ENCODE results near the gene KIF11.
"Not testable (repeated sequence)": the region's sequence is repeated elsewhere in the genome, so short reads cannot be mapped to it uniquely, and the experiment has no call there.

The KIF11 gene

DNA sequence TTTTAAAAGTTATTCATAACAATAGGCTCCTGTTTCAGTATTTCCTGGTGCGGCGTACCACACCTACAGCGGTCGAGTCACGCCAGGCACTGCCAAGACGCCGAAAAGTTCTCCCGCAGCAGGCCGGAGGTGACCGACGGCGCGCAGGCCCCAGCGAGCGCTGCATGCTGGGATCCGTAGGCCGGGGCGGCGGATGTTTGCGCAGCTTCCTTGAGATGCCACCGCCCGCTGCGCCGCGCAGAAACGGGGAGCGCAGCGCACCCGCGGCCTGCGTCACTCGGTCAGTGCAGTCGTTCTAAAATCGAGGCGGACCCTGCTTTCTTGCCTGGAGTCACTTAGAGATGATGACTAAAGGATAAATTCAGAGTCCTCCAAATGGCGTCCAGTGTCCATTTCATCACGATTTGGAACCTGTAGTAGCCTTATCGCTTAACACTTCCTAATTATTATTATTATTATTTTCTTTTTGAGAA lies 1.3 kb upstream of the KIF11 start:
- peak; percentile 39 for DNase-seq

DNA sequence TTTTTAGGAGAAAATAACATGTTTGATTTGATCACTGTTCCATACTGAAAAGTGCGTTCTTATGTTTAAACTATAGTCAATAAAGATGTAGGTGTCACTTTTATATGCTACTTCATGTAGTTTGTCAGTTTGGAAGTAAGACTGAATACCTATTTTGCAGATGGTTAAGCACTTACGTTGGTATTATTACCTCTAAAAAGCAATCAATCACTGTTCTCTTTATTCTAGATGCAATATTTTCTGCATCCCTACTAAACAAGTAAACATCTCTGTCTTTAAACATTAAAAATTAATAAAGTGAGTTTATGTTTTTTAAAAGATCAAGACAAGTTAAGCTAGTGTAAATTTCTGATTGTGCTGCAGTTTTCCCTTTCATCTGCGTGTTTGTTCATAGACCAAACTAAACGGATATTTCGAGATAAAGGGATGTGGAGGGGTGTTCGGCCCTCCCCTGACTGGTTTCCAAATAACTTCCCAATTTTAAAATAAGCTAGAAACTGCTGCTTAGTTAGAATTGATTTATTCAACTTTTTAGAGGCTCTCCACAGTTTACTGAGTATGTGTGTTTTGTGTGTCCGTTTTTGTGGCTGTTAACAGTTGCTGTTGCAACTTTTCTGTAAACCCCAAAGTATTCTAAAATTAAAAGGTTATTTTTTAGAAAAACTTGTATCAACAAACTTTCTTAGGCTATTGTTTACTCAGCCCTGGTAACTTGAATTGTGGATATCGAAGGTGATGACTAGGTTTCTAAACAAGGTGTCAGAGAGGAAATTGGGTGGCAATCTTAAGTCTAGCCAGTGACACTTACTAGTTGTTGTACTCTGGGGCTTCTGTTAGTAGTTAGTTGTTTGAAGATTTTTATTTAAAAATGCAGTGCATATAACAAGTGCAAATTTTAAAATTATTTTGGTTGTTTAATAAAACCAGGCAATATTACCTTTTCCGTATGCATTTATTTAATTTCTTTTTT lies 974 bp downstream of the KIF11 start:
- no peak for DNase-seq

DNA sequence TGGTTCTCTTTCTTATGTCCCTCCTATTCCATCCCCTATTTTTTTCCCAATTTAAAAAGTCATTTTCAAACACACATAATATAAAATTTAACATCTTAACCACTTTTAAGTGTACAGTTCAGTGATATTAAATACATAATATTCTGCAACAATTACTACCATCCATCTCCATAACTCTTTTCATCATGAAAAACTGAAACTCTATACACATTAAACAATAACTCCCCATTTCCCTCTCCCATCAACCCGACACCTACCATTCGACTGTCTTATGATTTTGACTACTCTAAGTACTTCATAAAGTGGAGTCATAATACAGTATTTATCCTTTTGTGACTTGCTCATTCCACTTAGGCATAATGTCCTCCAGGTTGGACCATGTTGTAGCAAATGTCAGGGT lies 2.6 kb downstream of the KIF11 start:
- no peak for DNase-seq

DNA sequence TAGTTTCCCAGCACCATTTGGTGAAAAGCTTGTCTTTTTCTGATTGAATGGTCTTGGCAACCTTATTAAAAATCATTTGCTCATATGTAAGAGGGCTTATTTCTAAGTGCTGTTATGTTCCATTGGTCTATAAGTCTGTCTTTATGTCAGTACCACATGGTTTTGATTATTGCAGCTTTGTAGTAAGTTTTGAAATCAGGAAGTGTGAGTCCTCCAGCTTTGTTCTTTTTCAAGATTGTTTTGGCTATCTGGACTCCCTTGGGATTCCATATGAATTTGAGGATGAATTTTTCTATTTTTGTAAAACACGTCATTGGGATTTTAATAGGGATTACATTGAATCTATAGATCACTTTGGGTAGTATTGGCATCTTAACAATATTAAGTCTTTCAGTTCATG lies 5.4 kb downstream of the KIF11 start:
- no peak for DNase-seq

DNA sequence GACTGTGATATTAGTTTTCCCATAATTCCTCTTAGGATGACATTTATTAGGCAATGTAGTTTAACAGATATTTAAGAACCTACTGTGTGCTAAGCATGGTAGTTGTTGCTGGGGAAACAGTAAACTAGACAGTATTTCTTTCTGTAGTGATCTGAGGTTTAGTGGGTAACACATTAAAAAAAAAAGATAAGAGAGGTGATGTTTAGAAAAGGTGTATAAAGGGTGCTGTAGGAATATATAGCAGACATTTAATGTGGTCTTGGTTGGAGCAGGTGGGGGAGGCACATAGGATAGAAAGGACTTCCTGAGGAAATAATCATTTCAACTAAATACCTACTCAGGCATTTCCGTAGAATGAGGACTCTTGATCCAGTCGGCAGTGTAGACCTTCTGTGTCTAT lies 11.9 kb downstream of the KIF11 start:
- DNase-seq, result no peak

DNA sequence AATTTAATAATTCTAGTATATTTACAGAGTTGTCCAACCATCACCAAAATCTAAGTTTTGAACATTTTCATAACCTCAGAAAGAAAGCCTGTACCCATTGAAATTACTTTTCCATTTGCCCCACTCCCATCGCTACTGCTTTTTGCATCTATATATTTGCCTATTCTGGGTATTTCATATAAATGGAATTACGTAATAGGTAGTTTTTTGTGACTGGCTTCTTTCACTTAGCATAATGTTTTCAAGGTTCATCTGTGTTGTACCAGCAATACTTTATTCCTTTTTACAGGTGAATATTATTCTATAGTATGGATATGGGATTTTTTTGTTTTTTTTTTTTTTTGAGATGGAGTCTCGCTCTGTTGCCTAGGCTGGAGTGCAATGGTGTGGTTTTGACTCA lies 22.6 kb downstream of the KIF11 start:
- DNase-seq, result no peak

DNA sequence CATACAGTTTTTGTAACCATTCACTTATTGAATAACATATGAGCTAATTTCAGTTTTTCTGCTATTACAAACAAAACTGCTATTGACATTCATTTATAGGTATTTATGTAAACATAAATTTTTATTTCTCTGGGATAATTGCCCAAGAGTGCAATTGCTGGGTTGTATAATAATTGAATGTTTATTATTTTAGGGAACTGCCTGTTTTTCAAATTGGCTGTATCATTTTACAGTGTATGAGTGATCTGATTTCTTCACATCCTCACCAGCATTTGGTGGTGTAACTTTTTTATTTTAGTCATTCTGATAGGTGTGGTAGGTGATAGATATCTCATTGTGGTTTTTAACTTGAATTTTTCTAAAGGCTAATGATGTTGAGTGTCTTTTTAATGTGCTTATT lies 26.4 kb downstream of the KIF11 start:
- DNase-seq, result no peak

DNA sequence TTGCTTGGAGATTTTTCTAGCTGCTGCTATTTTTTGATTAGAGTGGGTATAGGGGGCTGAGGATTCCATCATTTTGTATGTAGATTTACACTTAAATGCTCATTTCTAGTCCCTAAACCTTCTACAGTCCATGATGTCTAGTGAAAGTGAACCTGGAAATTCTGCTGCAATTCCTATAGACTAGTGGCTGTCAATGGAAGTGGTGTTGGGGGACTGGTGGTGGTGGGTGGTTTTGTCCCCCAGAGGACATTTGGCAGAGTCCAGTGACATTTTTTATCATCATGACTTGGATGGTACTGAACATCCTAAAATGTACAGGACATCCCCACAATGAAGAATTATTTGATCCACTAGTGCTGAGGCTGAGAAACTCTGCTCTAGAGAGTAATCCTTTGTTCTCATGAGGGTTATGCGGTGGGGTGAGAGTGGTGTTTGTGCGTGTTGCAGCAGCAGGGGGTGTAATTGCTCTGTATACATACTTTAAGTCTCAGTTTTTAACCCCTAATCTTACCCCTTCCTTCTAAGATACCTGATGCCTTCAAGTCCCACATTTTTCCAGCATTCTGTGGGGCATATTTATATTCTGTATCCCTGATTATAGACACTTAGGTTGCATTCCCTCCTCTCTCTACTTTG lies 35.0 kb downstream of the KIF11 start:
- DNase-seq, result no peak

DNA sequence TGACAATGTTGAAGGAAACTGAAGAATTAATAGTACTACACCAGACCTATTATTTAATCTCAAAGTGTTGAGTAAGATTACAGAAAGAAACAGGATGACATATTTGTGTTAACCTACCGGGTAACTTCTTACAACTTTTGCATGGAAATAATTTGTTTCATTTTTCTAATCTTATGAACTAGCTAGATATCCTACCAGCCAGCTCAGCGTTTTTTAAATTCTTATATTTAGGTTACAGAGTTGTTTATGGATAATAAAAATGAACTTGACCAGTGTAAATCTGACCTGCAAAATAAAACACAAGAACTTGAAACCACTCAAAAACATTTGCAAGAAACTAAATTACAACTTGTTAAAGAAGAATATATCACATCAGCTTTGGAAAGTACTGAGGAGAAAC lies 37.0 kb downstream of the KIF11 start:
- DNase-seq, result no peak

DNA sequence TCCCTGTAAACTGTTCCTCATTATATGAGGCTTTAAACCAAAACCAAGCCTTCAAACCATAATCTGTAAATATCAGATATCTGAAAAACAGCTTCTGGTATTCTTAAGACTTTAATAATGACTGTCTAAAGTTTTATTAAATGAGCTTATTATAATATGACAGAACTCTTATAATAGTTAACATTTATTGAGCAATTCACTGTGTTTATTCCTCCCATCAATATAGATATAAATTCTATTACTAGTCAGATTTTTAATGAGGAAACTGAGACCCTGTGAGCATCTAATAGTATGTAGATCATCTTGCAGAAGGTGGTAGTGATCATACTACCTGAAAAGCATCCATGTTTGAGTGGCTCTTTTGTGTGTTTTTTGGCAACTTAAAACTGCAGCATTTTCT lies 45.1 kb downstream of the KIF11 start:
- no peak for DNase-seq

DNA sequence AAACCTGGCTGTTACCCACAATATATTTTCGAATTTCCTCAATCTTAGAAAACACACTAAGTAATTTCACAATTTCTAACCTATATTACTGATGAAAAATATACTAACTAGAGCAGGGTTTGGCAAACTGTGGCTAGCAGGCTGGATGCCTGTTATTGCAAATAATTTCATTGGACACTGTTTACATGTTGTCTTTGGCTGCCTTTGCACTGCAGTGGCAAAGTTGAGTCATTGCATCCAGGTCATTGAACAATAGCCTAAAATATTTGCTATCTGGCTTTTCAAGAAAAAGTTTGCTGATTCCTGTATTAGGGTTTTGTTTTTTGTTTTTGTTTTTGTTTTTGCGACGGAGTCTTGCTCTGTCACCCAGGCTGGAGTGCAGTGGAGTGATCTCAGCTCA lies 47.2 kb downstream of the KIF11 start:
- no peak for DNase-seq

DNA sequence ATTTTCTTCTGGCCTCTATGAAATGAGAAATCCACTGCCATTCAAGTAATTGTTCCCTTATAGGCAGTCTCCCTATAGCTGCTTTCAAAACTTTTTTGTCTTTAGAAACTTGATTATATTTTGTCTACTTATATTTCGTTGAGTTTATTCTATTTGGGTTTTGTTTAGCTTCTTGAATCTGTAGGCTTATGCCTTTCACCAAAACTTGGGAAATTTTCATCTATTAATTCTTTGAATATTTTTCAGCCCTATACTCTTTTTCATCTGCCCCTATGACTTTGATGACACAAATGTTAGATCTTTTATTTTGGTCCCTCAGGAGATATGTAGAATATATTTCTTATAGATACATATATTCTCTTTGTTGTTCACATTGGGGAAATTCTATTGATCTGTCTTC lies 48.6 kb downstream of the KIF11 start:
- no peak for DNase-seq

DNA sequence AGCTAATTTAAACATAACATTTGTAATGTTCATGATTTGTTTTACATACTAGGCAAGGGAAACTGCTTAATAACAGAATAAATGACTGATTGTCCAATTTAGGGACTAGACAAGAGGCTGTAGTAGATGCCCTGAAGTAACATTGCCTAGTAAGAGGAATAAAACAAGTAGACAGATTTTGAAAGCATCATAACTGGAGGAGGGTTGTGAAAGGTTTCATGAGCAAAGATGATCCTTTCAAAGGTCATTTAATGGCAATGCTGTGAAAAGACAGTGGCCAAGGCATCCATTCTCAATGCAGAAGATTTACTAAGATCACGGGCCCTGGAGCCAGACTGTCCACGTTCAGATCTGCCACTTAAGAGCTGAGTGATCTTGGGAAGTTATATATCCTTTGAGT lies 52.0 kb downstream of the KIF11 start:
- DNase-seq, result no peak

DNA sequence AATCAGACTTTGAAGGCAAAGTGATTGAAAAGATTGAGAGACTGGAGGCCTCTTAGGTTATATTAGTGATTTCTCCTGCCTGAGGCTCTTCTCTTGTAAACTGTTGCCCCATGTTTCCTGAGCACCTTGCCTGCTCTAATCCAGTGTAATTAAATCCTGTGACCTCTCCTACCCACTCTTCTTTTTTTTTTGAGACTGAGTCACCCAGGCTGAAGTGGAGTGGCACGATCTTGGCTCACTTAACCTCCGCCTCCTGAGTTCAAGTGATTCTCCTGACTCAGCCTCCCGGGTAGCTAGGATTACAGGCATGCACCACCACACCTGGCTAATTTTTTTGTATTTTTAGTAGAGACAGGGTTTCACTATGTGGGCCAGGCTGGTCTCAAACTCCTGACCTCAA lies 57.9 kb downstream of the KIF11 start:
- not testable (repeated sequence) for DNase-seq

DNA sequence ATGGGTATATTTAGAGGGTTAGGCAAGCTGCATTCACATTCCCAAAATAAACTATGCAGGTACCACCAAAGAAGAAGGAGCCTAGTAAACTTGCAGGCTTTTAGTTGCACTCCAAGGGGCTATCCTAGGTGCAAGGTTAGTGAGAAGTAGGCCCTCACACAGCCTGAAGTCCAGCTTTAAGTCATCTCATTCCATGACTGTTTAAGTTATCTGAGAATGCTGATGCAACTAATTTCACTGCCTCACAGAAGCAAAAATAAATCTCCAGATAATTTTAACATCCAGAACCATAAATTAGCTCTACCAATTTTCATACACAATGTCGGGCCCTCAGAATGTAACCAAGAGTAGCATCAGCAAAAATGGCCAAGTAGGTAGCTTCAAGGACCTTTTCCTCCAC lies 62.5 kb downstream of the KIF11 start:
- DNase-seq, result no peak

DNA sequence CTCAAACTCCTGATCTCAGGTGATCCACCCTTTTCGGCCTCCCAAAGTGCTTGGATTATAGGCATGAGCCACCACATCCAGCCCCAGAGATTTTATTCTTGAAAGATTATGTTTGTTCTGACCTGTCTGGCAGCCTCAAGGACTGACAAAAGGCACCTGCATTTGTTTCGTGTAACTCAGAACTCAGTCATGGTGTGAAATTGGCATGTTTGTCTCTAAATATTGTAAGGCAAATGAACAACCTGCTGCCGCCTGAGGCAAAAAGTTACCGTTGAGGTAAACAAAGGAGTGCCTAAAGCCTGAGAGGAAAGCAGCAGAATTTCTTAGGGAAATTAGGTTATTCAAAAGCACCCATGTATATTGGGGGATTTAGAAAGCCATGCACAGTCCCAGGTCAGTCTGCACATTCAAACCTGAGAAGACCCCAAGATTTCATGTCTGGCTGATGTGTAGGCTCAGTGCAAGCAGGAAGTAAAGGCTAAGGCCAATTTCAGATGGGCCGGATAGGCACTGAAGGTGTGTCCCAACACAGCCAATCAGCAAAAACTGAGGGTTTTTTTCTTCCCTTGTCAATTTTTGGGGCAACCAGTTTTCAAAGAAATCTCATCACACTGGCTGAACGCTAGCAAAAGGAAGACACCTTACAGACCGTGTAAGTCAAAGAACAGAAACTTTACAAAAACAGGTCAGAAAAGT lies 63.5 kb downstream of the KIF11 start:
- no peak for DNase-seq

DNA sequence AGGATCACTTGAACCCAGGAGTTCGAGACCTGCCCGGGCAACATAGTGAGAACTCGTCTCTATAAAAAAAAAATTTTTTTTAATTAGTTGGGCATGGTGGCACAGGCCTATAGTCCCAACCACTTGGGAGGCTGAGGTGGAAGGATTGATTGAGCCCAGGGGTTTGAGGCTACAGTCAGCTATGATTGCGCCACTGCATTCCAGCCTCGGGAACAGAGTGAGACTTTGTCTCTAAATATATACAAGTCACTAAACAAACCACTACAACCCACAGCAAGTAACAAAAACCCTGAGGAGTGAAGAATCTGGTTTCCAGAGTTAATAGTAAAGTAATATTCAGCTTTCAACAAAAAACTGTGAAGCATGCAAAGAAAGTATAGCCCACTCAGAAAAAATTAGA lies 64.1 kb downstream of the KIF11 start:
- DNase-seq, result no peak

DNA sequence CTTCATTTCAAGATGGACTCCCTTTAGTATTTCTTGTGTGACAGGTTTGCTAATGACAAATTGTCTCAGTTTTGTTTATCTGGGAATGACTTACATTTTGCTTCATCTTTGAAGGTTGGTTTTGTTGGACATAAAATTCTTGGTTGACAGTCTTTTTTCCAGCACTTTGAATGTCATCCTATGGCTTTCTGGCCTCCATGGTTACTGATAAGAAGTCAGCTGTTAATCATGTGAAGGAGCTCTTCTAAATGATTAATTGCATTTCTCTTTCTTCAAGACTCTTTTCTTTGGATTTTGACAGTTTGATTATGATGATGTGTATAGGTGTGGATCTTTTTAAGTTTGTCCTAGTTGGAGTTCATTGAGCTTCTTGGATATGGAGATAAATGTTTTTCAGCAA lies 69.9 kb downstream of the KIF11 start:
- DNase-seq, result no peak

DNA sequence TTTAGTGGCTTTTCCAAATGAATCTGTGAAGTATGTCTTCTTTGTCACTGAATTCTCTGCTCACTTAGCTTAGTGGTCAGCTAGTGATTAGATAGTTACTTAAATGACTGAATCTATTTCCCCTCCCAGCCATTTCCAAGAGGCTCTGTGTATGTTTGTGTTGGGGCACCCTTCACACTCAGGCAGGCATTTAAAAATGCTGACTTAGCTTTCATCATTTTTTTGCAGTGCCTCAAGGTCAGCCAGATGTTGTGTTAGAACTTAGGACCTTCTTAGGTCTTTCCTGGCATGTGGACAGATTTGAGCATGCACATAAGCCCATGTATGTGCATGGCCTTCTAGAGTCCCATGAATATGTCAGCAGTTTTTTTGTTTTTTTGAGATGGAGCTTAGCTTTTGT lies 71.4 kb downstream of the KIF11 start:
- DNase-seq, result no peak

DNA sequence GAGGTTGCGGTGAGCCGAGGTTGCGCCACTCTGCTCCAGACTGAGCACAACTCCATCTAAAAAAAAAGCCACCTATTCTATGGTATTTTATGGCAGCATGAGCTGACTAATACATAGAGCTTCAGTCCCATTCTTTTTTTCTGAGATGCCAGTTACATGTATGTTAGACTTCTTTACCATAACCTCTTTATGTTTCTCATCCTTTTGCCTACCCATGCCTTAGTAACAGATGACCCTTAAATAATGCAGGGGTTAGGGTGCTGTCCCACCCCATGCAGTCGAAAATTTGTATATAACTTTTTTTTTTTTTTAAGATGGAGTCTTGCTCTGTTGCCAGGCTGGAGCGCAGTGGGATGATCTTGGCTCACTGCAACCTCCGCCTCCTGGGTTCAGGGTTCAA lies 74.1 kb downstream of the KIF11 start:
- DNase-seq, result no peak

DNA sequence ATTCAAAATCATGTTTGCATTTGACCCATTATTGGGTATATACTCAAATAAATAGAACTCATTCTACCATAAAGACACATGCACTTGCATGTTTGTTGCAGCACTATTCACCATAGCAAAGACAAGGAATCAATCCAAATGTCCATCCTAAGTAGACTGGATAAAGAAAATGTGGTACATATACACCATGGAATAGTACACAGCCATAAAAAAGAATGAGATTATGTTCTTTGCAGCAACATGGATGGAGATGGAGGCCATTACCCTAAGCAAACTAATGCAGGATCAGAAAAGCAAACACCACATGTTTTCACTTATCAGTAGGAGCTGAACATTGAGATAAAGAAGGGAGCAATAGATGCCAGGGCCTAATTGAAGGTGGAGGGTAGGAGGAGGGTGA lies 84.8 kb downstream of the KIF11 start:
- DNase-seq, result no peak

DNA sequence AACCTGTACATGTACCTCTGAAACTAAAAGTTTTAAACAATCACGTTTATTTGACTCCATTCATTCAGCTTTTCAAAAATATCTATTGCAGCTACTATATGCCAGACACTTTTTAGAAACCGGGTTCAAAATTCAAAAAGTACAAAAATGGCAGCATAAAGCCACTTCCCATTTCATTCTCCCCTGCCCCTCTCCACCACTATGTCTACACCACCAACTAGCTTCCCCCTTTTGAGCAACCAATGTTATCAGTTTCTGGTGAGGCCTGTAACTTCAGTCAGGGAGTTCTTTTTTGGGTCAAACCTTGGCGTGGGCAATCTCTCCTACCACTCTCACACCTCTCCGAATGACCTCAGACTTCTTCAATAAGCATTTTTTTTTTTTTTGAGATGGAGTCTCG lies 85.3 kb downstream of the KIF11 start:
- DNase-seq, result no peak

DNA sequence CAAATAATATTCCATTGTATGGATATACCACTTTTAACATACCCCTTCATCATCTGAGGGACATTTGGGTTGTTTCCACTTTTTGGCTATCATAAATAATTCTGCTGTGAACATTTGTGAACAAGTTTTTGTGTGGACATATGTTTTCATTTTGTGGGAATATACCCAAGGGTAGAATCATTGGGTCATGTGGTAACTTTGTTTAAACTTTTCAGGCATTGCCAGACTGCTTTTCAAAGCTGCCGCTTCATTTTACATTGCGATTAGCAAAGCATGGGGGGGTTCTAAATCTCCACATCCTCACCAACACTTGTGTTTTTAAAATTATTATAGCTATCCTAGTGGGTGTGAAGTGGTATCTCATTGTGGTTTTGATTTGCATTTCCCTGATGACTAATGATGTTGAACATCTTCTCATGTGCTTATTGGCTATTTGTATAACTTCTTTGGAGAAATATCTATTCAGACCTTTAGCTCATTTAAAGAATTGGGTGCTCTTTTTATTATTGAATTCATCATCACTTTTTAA lies 88.4 kb downstream of the KIF11 start:
- no peak for DNase-seq

DNA sequence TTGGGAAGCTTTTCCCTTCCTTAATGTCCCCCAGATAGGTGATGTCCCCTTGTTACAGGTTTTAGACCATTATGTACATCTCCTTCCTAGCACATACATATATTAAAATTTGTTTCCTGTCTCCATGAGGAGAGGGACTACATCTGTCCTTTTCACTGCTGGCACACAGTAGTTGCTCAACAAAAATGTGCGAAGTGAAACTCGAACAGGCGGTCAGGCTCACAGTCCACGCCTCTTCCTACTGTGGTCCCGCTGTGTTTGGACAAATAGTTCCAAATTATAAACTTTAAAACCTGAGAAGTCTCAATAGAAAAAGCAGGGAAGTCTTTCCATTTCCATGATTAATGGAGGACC lies 95.6 kb downstream of the KIF11 start:
- DNase-seq, result no peak

Data from SIG-M5 (cell line).